Measurements from ENCODE around the gene CDC42EP5.
"Not testable (repeated sequence)": the region's sequence is repeated elsewhere in the genome, so short reads cannot be mapped to it uniquely, and the experiment has no call there.

The CDC42EP5 gene

GRCh38 chr19:54489766-54490165 is 16.7 kb upstream of the CDC42EP5 start:
- DNase-seq (ENCODE audit: low read depth, low spot score): no peak

- no peak for DNase-seq (ENCODE audit: low read depth, low spot score)
Observed at GRCh38 chr19:54489341-54489740, 16.2 kb upstream of the CDC42EP5 start.

- DNase-seq (ENCODE audit: low read depth, low spot score): no peak
Observed at GRCh38 chr19:54485851-54486250, 12.8 kb upstream of the CDC42EP5 start.

- no peak for DNase-seq (ENCODE audit: low read depth, low spot score)
Observed at GRCh38 chr19:54484451-54484850, 11.4 kb upstream of the CDC42EP5 start.

- DNase-seq (ENCODE audit: low read depth, low spot score): no peak
Observed at GRCh38 chr19:54482889-54483288, 9.8 kb upstream of the CDC42EP5 start.

- DNase-seq (ENCODE audit: low read depth, low spot score): peak; percentile 67
Observed at GRCh38 chr19:54481326-54481930, 8.3 kb upstream of the CDC42EP5 start.

GRCh38 chr19:54480051-54480450 is 7.0 kb upstream of the CDC42EP5 start:
- DNase-seq (ENCODE audit: low read depth, low spot score): no peak

- DNase-seq (ENCODE audit: low read depth, low spot score): peak; percentile 62
Observed at GRCh38 chr19:54478677-54479266, 5.7 kb upstream of the CDC42EP5 start.

GRCh38 chr19:54477650-54478049 is 4.6 kb upstream of the CDC42EP5 start:
- no peak for DNase-seq (ENCODE audit: low read depth, low spot score)

- no peak for DNase-seq (ENCODE audit: low read depth, low spot score)
Observed at GRCh38 chr19:54475706-54476105, 2.6 kb upstream of the CDC42EP5 start.

GRCh38 chr19:54473892-54474372 is 836 bp upstream of the CDC42EP5 start:
- DNase-seq (ENCODE audit: low read depth, low spot score): no peak

GRCh38 chr19:54470991-54471782 is 1.9 kb downstream of the CDC42EP5 start:
- no peak for DNase-seq (ENCODE audit: low read depth, low spot score)

- DNase-seq (ENCODE audit: low read depth, low spot score): no peak
Observed at GRCh38 chr19:54470276-54470887, 2.7 kb downstream of the CDC42EP5 start.

GRCh38 chr19:54469496-54469934 is 3.6 kb downstream of the CDC42EP5 start:
- DNase-seq (ENCODE audit: low read depth, low spot score): no peak

- not testable (repeated sequence) for DNase-seq (ENCODE audit: low read depth, low spot score)
Observed at GRCh38 chr19:54466110-54466480, 7.0 kb downstream of the CDC42EP5 start.

- no peak for DNase-seq (ENCODE audit: low read depth, low spot score)
Observed at GRCh38 chr19:54465426-54466109, 7.5 kb downstream of the CDC42EP5 start.

- DNase-seq (ENCODE audit: low read depth, low spot score): peak; percentile 95
Observed at GRCh38 chr19:54464630-54465425, 8.3 kb downstream of the CDC42EP5 start.

GRCh38 chr19:54464044-54464629 is 9.0 kb downstream of the CDC42EP5 start:
- peak; percentile 85 for DNase-seq (ENCODE audit: low read depth, low spot score)

- DNase-seq (ENCODE audit: low read depth, low spot score): peak; percentile 98
Observed at GRCh38 chr19:54463531-54464043, 9.5 kb downstream of the CDC42EP5 start, which contains the start of gene LENG9. Gene LENG9 (minus strand): TSS chr19:54463778. CDS start chr19:54463526, 252 bp downstream.
